OCI-LY3 (cell line): ENCODE results near the gene HDAC4.

Experiments
- EZH2phosphoT487 ChIP-seq: fragments of 200-600 bp; shearing (Covaris generic); IDR thresholded peaks from 2 replicates; pipeline ENCODE4 v1.6.1; 2018; ENCODE audit warnings: antibody characterized with exemption, mixed run types, low read depth
- TF ChIP-seq, protein P1 (sequence below): fragments of 200-600, 300-600 bp; sonication (generic); IDR thresholded peaks from 2 replicates; pipeline ENCODE4 v1.5.1; 2014; ENCODE audit warnings: antibody characterized with exemption, low read length, low read depth

DNA sequence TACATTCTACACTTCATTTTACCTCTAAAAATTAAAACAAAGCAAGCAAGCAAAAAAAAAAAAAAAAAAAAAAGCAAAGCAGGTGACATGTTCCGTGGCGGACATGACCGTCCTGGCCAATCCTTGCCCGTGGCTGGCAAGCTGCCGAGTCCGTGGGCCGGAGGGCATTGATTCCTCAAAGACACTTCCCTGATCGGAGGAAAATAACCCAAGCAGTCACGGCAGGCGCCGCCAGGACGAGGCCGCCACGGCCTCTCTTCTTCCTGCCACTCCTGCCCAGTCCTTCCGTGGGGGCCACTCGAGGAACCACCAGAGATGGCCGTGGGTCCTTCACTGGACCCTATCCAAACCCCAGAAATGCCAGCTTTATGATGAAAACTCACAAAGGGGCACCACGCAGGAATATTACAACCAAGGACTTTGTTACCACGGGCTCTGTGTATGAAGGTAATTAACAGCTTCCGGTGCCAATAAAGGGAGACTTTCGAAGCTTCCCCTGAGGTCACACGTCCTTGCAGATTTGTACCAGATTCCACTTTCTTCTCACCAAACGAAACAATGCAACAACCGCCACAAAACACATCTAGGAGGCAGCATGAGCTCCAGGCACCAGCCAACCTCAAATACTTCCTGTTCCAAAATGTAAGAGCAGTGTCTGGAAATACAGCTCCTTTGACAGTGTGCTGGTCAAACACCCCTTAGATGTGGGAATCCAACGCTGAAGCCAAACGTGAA, 170.3 kb downstream of the HDAC4 start:
- TF ChIP-seq, protein P1, sequence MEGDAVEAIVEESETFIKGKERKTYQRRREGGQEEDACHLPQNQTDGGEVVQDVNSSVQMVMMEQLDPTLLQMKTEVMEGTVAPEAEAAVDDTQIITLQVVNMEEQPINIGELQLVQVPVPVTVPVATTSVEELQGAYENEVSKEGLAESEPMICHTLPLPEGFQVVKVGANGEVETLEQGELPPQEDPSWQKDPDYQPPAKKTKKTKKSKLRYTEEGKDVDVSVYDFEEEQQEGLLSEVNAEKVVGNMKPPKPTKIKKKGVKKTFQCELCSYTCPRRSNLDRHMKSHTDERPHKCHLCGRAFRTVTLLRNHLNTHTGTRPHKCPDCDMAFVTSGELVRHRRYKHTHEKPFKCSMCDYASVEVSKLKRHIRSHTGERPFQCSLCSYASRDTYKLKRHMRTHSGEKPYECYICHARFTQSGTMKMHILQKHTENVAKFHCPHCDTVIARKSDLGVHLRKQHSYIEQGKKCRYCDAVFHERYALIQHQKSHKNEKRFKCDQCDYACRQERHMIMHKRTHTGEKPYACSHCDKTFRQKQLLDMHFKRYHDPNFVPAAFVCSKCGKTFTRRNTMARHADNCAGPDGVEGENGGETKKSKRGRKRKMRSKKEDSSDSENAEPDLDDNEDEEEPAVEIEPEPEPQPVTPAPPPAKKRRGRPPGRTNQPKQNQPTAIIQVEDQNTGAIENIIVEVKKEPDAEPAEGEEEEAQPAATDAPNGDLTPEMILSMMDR = no peak
- TF ChIP-seq EZH2phosphoT487 = no peak
